22Rv1 (cell line): Measurements from ENCODE around the gene FOXN1.
"Not testable (repeated sequence)": the region's sequence is repeated elsewhere in the genome, so short reads cannot be mapped to it uniquely, and the experiment has no call there.

Experiments
- H3K27ac ChIP-seq: fragments of 450-650 bp; 2 replicates; pipeline ENCODE4 v1.5.1; 2017
- ZFX ChIP-seq: fragments of 450-650 bp; IDR thresholded peaks from 2 replicates; pipeline ENCODE4 v1.6.1; 2017; ENCODE audit warnings: antibody characterized with exemption, borderline replicate concordance
- TF ChIP-seq, protein P1 (sequence below): fragments of 450-650 bp; IDR thresholded peaks from 2 replicates; pipeline ENCODE4 v1.5.1; 2017; ENCODE audit warnings: mild to moderate bottlenecking

The FOXN1 gene

DNA sequence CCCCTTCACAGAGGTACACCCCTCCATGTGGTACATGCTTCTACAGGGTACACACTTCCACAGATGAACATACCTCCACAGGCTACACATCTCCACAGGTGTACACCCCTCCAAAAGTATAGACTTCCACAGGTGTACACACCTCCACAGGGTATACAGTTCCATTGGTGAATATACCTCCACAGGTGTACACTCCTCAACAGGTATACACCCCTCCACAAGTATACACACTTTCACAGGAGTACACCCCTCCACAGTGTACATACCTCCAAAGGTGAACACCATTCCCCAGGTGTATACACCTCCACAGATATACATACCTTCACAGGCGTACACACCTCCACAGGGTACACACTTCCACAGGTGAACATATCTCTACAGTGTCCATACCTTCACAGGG, 9.4 kb downstream of the FOXN1 start:
- no peak overlapping the region for H3K27ac ChIP-seq
- no peak for TF ChIP-seq ZFX
- TF ChIP-seq, protein P1, sequence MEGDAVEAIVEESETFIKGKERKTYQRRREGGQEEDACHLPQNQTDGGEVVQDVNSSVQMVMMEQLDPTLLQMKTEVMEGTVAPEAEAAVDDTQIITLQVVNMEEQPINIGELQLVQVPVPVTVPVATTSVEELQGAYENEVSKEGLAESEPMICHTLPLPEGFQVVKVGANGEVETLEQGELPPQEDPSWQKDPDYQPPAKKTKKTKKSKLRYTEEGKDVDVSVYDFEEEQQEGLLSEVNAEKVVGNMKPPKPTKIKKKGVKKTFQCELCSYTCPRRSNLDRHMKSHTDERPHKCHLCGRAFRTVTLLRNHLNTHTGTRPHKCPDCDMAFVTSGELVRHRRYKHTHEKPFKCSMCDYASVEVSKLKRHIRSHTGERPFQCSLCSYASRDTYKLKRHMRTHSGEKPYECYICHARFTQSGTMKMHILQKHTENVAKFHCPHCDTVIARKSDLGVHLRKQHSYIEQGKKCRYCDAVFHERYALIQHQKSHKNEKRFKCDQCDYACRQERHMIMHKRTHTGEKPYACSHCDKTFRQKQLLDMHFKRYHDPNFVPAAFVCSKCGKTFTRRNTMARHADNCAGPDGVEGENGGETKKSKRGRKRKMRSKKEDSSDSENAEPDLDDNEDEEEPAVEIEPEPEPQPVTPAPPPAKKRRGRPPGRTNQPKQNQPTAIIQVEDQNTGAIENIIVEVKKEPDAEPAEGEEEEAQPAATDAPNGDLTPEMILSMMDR, result no peak

DNA sequence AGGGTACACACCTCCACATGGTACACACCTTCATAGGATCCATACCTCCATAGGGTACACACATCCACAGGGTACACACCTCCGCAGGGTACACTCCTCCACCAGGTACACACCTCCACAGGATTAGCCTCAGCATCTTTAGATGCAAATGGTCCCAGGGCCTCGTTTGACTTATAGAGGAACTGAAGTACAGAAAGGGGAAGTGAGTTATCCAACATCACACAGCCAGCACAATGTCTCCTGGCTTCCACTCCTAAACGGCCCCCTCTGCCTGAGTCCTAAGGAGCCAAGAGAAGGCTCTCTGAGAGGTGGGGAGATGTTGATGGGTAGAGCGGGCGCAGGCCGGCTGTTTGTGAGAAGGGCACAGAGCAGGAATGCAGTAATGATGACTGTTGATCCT, 12.0 kb downstream of the FOXN1 start:
- no peak overlapping the region for H3K27ac ChIP-seq
- no peak for TF ChIP-seq ZFX
- TF ChIP-seq, protein P1, result no peak

DNA sequence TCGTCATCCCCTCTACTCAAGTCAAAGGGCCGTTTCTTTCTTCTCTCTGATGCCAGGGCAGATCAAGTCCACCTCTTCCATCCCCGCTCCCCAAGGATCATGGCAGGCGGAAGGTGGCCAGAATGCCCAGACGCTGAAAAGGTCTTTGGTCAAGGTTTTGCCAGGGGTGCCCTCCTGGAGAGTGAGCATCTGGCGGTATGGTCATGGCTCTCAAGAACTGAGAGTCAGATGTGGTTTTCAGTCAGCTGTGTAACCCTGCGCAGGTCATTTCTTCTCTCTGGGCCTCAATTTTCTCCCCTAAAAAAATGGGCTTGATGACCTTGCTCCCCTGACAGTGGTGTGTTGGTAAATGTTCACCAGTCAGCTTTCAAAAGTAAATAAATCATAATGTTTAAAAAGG, 12.4 kb downstream of the FOXN1 start:
- no peak overlapping the region for H3K27ac ChIP-seq
- TF ChIP-seq ZFX, result no peak
- TF ChIP-seq, protein P1, result no peak

DNA sequence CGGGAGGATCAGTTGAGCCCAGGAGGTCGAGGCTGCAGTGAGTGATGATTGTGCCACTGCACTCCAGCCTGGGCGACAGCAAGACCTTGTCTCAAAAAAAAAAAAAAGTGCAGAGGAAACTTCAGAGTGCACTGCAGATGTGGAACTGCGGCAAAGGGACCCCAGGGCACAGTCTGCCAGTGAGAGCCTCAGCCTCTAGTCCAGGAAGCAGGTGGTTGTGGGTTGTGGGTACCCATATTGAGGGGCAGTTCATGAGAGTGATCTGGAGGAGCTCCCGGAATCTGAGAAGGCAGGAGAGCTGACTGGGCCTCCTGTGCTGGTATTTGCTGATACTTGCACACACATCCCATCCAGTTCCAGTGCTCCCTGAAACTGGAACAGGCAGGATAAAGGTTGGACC, 13.1 kb downstream of the FOXN1 start:
- no peak overlapping the region for H3K27ac ChIP-seq
- TF ChIP-seq, protein P1, result no peak
- no peak for TF ChIP-seq ZFX

DNA sequence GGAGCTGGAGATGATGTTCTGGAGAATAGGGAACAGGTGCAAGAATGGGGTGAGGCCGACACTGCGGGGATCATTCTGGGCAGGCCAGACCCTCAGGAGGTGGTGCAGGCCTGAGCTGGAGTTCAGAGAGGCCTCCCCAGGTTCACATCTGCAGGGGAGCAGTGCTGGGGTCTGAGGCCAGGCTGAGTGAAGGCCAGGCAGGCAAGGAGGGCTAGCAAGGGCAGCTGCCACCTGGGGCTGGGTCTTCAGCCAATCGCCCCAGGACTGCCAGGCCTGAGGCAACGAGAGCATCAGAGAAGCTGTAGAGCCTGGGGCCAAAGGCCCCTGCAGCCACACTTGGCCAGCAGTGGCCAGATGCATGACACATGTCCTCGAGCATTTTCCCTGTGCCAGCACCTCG, 14.5 kb downstream of the FOXN1 start:
- TF ChIP-seq, protein P1, result no peak
- no peak overlapping the region for H3K27ac ChIP-seq

DNA sequence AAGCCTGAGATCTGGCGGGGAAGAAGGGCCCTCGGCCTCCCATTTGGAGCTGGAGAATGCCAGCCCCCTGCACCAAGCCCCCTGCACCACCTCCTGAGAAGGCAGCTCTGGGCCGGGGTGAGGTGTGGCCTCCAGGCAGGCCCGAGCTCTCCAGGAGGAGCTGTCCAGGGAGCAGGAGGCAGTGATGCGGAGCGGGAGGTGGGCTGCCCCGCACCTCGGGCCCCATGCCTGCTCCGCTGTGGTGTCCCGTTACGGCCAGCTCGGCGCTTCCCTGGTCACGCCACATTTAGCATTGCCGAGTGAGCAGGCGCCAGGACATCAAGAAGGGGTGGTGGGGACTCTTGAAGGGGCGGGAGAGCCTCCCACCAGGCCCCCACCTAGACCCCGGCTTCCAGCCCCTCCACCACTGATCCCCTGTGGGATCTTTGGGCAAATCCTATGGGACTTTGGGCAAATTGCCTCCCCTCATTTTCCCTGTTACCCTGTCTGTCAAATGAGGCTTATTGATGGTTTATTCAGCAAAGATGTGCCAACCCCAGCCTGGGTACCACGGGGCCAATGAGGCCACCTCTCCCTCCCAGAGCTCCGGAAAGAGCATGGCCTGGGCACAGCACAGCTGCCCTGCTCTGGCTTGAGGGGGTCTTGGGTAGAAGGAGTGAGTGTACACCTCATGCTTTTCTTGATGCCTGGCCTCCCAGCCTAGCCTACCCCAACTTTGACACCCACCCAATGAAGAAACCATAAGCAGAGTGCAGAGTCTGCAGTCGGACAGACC, 15.3 kb downstream of the FOXN1 start:
- H3K27ac ChIP-seq, result no peak overlapping the region
- TF ChIP-seq, protein P1, result no peak
- no peak for TF ChIP-seq ZFX

DNA sequence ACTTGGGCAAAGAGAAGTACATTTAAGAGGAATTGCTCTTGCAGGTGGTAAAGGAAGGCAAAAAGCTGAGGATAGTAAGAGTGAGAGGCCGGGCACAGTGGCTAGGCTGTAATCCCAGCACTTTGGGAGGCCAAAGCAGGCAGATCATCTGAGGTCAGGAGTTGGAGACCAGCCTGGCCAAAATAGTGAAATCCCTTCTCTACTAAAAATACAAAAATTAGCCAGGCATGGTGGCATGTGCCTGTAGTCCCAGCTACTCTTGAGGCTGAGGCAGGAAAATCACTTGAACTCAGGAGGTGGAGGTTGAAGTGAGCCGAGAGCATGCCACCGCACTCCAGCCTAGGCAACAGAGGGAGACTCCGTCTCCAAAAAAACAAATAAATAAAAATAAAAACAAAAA, 16.1 kb downstream of the FOXN1 start:
- not testable (repeated sequence) for H3K27ac ChIP-seq

DNA sequence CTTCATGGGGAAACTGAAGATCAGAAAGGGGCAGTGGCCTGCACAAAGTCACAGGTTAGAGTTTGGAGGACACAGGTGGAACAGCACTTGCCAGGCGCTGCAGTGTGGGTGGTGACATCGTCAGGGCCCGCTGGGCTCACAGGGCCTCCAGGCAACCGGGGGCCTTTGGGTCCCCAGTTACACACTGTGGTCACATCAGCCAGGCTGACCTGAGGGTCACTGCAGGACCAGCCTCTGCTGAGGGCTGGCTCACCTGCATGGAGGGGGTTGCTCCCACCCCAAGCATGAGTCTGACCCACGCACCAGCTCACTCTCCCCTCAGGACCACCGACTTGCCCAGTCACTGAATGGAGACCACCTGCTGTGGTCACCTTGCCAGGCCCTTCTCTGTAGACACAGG, 17.0 kb downstream of the FOXN1 start:
- H3K27ac ChIP-seq, result no peak overlapping the region

More for the DNA sequence above, 17.0 kb downstream of the FOXN1 start:
- TF ChIP-seq, protein P1, result no peak
- no peak for TF ChIP-seq ZFX
